CD4-positive, alpha-beta T cell treated with Interleukin-17A for 1 hour (primary cell): ENCODE measurements around the gene DCHS2.
"Not testable (repeated sequence)": the region's sequence is repeated elsewhere in the genome, so short reads cannot be mapped to it uniquely, and the experiment has no call there.

Experiments
- DNase-seq: peaks from one replicate; pipeline ENCODE4 v3.0.0-alpha.2; 2020

The DCHS2 gene

GRCh38 chr4:154312246-154312645 is 179.4 kb downstream of the DCHS2 start:
- no peak for DNase-seq

- no peak for DNase-seq
These were observed 181.0 kb downstream of the DCHS2 start for GRCh38 chr4:154310578-154310977.

GRCh38 chr4:154308207-154308606 is 183.4 kb downstream of the DCHS2 start:
- no peak for DNase-seq

GRCh38 chr4:154307451-154307850 is 184.1 kb downstream of the DCHS2 start:
- no peak for DNase-seq

DNA sequence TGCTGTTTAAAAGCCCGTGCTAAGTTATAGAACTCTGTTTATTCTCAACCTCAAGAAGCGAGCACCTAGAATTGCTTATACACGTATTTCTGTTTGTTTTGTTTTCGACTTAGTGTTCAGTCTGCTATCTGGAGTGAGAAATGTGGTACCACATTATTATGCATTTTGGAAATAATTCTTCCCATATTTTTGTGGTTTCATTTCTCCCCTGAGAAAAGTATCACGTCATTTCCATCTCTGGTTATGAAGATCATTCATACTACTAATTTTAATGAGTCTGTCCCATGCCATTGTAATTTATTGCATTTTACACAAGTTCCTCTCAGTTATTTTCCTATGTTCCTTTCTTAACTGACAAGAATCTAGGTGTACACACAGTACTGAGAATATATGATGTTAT is 186.0 kb downstream of the DCHS2 start:
- no peak for DNase-seq

GRCh38 chr4:154304679-154305078 is 186.9 kb downstream of the DCHS2 start:
- no peak for DNase-seq

GRCh38 chr4:154294652-154295350 is 196.8 kb downstream of the DCHS2 start:
- no peak for DNase-seq

GRCh38 chr4:154293427-154293826 is 198.2 kb downstream of the DCHS2 start:
- DNase-seq: no peak

DNA sequence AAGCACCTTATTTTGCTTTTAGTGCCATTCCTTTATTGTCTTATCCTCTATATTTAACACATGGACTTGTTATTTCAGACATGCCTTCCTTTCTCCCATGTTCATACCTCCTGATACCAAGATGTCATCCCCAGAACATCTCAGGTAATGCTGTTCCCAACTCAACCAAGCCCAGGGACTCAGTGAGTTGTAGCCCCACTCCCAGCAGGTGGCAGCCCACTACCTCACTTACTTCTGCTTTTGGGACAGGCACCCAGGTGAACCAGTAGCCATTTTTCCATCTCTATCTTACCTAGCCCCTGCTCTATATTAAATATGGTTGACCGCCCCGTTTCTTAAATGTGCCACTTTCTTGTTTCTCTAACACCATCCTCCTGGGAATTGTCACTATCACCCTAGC is 199.0 kb downstream of the DCHS2 start:
- no peak for DNase-seq

DNA sequence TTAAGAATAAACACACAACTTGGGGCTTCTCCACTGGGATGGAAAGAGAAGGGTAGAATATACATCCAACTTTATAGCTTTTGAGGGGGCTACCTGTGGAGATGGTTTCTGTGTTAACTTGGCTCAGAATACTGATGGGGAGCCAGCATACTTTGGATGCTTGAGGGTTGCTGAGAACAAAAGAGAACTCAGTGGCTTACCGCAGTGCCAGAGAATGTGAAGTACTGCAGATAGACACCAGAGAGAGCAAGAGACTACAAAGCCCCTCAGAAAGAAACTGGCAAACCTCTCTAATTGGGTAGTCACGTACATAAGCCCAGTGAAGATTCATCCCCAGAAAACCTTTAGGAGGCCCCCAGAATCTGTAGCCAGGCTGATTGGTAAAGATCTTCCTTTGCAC is 214.4 kb downstream of the DCHS2 start:
- DNase-seq: no peak

GRCh38 chr4:154276496-154276895 is 215.1 kb downstream of the DCHS2 start:
- DNase-seq: no peak

GRCh38 chr4:154254999-154255398 is 236.6 kb downstream of the DCHS2 start:
- DNase-seq: no peak

GRCh38 chr4:154234576-154234975 is 257.0 kb downstream of the DCHS2 start:
- no peak for DNase-seq

DNA sequence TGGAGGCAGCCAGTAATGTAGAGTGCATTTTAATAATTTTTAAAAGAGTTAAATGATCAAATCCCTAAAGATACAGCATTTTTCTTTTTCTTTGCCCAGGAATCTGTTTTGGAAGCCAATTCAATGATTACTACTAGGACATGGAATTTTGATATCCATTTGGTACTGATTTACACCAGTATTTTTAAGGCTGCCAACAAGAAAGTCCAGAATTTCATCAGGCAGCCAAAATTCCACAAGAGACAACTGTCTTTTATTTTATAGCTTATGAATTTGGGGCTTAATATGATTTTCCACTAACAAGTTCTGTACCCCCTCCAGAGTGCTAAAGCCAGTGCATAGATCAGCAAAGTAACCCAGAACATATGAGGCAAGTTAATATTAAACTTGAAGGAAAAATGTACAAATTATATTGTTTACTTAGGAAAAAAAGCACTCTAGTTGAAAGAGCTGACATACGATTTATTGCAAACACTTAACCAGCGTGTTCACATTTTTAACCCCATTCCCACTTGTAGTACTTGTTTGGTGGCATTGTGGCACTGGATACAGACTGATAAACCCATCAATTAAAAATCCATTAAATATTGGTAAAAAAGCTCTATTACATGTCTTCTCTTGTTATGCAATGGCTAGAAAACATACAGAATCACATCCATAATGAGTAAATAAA is 259.7 kb downstream of the DCHS2 start:
- DNase-seq: no peak

GRCh38 chr4:154230723-154231122 is 260.9 kb downstream of the DCHS2 start:
- no peak for DNase-seq

DNA sequence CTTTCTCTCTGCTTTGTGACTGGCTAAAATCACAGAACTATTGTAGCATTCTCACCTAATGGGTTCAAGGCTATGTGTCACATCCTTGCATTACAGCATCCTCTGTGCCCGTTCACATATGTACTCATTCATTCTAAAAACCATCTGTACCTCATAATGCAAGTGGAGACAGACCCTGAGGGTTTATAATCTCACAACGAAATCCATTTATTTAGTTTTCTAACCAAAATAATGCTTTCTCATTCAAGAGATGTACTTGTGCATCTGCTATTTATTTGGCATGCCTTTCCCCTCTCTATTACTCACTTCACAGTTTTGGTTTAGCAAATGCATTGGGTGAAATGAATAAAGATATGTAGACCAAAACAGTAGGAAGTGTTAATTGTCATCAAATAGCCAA is 261.5 kb downstream of the DCHS2 start:
- DNase-seq: no peak

GRCh38 chr4:154222875-154223274 is 268.7 kb downstream of the DCHS2 start:
- DNase-seq: no peak

GRCh38 chr4:154218051-154218450 is 273.5 kb downstream of the DCHS2 start:
- no peak for DNase-seq

GRCh38 chr4:154217384-154217783 is 274.2 kb downstream of the DCHS2 start:
- not testable (repeated sequence) for DNase-seq

- no peak for DNase-seq
These were observed 280.1 kb downstream of the DCHS2 start for GRCh38 chr4:154211506-154211905.

- DNase-seq: no peak
These were observed 283.2 kb downstream of the DCHS2 start for GRCh38 chr4:154208424-154208823.

- no peak for DNase-seq
These were observed 286.1 kb downstream of the DCHS2 start for GRCh38 chr4:154205471-154205870.

DNA sequence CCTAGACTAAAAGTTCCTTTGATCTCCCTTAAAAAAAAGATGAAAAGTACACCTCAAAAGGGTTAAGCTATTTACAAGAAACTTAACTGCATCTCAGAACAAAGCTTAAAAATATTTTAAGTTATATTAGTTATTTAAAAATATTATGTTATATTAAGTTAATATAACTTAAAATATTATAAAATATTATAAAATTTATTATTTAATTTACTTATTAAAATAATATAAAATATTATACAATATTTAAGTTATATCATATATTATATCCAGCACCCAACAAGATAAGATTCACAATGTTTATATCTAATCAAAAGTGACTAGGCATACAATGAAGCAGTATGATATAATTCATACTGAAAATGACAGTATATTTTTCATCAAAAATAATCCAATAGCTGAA is 296.9 kb downstream of the DCHS2 start:
- no peak for DNase-seq

GRCh38 chr4:154192585-154192984 is 299.0 kb downstream of the DCHS2 start:
- no peak for DNase-seq

GRCh38 chr4:154189346-154189745 is 302.3 kb downstream of the DCHS2 start:
- DNase-seq: no peak
